NCI-H460 (cell line): ENCODE results near the gene KCMF1. TPM values are rescaled to one million over a fixed set of nuclear protein-coding genes. Genes with fewer than 3 reads are reported as not detected.

ENCODE experiments used
- DNase-seq: peaks from one replicate; pipeline ENCODE4 v3.0.0-alpha.2; 2016; ENCODE audit warnings: low read depth; ENCODE audit errors: extremely low read depth
- total RNA-seq: library from RNA; depleted of rRNA; stranded (reverse); fragments of >200 nt; shearing (Covaris generic); gene quantifications from 2 replicates; pipeline ENCODE4 v1.2.3, GENCODE V29; 2014

Gene KCMF1
- total RNA-seq, 1 experiment from 2014 or later = 92.6 TPM

DNA sequence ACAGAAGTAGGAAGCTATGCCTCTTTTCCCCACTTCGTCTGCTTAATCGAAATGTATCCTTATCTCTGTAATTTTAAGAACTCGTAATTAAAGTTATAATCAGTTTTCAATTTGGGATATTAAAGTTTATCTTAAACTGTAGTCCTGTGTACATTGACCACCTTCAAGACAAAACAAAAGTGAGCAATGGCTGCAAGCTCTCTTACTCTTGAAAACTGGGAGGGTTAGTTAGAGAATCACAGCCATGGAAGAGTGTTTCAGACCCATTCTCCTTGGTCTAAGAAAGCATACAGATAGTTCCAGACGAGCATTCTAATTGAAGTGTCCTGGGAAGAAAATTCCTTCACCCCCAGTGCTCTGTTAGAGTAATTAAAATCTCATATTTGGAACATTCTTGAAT is 2.0 kb downstream of the KCMF1 start:
- no peak for DNase-seq

DNA sequence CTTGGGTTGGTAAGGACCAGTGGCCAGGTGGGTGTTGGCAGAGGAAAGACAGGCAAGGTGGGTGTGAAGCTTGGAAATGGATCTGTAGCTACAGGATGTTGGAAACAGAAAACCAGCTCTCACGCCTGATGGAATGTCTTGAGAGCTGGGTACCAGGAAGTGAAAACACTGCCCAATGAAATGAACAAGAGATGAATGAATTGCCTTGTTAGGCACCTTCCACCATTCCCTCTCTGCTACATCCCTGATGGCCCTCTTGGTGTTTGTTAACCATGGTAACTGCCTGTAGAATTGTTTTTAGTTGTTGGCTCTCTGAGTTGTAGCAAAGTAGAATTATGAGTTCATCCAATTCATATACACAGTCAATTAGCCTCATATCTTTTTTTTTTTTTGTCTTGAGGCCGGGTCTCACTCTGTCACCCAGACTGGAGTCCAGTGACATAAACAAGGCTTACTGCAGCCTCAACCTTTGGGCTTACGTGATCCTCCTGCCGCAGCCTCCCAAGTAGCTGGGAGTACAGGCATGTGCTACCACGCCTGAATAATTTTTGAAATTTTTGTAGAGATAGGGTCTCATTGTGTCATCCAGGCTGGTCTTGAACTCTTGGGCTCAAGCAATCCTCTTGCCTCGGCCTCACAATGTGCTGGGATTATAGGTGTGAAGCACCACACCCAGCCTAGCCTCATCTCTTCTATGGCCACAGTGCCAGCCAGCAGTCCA is 9.5 kb downstream of the KCMF1 start:
- no peak for DNase-seq

DNA sequence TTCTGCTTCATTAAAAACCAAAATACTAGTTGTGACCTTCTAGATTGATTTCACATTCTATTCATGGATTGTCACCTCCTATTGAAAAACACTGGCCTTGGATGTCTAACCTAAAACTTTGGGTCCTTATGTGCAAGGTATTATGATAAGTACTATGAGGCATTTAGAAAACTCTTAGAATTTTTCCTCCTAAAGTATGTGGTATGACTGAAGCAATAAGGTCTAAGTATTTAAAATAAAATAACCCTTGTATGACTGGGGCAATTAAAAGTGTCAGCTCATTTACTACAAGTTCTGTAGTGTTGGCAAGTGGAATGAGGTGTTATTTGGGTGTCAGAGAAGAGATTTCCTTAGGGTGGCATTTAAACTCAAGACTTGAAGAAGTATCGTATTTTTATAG is 15.1 kb downstream of the KCMF1 start:
- DNase-seq = no peak

DNA sequence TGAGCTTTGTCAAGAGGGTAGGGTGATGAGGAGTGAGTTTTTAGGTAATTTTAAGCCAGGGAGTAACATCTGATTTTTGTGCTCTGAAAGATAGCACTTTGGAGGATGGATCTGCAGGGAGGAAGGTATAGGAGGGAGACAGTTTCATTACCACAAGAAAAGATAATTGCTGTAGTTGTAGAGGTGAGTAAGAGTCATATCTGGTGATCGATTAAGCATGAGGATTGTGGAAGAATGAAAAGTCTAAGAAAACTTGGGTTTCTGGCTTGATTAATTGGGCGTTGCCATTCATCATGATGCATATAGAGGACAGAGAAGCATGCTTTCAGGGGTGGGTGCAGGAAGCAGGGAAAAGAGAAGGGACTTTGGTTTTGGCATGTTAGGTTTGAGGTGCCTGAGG is 18.5 kb downstream of the KCMF1 start:
- DNase-seq = no peak

DNA sequence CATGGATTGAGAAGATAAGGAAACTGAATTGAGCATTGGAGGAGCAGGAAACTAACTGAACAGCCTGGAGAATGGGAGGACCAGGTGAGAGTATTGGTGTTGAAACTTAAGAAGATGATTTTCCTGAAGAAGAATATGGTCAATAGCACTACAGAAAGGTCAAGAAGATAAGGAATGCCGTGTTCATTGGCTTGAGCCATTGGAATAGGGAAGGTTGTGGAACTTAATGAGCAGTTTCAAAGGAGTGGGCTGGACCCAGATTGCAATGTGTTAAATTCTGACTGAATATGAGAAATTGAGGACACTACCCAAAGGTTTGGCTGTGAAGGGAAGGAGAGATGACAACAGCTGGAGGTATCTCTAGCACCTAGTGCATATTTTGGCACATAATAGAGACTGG is 19.0 kb downstream of the KCMF1 start:
- DNase-seq = no peak

DNA sequence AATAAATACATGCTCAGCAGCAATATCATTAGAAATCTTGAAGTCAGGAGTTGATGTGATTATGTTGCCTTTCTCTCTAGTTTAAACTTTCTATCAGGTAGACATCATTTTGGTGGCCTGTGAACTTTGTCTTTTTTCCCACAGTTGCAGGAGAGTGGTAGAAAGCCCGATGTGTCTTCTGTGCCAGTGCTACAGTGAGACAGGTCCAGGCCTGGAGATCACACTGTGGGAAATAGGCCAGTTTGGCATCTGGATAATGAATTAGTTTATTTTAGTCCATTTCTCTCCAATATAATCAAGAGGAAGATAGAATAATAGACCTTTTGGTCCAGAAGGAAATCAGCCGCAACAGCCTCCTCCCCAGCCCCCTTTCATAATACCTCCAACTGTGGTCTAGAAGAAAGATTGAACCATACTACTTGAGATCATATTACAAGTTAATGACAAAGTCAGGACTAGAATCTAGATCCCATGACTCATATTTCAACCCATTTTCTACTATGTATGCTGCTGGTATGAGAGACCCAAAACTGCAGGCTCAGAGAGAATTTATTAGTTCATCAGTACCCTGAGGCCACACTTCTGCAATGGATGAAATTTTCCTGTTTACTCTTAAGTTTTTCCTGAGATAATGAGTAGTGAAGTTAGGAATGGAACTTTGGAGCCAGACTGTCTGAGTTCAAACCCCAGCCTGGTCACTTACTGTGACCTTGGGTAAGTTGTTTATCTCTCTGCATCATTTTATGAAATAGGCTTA is 20.6 kb downstream of the KCMF1 start:
- DNase-seq = no peak

DNA sequence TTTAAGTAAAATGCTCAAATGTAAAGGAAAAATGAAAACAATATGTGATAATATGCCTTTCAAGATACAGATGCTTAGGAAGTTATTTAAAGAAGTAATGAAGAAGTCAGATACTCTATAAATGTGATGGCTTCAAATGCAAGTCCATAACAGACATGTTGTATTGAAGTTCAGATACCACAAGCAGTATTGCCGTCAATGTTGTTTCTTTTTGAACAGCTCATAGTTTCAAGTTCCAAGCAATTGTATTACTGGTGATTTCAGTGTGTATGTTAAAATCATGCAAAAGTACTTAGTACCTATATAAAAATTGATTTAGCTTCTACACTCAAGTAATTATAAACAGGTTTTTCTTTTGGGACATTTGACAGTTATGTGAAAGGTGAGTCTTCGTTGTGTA is 24.9 kb downstream of the KCMF1 start:
- no peak for DNase-seq

DNA sequence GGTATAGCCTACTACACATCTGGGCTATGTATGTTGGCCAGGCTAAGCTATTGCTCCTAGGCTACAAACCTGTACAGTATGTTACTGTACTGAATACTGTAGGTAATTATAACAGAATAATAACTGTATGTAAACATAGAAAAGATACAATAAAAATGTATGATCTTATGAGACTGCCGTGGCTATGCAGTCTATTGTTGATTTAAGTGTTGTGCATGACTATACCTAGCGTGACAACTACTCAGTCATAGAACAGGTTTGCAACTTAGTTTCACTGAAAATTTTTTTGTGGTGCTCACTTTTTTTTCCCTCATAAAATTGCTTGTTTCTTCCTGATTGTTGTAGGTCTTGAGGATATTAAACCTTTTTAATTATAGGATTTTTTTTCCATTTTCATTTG is 25.9 kb downstream of the KCMF1 start:
- DNase-seq = no peak

DNA sequence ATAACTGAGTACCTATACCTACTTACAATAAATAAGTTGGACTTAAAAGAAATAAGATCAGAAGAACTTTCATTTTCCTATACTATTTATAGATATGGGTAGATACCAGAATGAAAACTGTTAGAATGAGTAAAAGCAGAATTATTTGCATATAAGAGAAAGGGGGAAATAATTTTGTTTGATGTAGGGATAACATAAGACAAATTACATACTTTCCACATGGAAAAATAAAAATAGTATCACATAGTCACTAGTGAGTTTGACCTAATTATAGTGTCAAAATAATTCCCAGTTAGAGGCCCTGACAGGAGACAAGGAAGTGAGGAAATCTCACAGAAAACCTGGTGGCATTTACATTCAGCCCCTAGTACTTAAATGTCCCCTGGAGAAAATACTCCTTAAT is 28.6 kb downstream of the KCMF1 start:
- DNase-seq = no peak

DNA sequence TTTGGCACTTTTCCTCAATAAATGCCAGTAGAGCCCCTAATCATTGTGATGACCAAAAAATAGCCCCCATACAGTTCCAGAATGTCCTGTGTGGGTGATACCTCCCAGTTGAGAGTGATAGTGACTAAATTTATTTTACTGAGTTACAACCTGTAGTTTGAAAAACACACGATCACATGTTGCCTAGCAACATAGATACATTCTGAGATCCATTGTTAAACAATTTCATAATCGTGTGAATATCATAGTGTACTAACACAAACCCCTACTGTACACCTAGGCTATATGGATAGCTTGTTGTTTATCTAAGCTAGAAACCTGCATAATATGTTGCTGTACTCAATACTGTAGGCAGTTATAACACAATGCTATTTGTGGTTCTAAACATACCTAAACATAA is 30.6 kb downstream of the KCMF1 start:
- DNase-seq = no peak

DNA sequence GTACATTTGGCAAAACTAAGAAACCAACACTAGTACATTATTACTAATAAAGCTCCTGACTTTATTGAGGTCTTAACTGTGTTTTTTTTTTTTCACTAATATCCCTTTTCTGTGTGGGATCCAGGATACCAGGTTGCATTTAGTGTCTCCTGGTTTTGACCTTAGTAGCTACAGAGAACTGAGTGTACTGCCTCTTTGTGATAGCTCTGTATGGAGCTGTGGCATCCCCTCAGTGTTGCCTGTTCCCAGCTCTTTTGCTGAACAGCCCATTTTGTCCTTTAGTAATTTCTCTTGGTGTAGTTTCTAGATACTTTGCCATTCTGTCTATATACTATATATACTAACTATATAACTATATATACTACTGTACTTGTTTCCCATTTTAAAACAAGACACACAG is 31.6 kb downstream of the KCMF1 start:
- no peak for DNase-seq

DNA sequence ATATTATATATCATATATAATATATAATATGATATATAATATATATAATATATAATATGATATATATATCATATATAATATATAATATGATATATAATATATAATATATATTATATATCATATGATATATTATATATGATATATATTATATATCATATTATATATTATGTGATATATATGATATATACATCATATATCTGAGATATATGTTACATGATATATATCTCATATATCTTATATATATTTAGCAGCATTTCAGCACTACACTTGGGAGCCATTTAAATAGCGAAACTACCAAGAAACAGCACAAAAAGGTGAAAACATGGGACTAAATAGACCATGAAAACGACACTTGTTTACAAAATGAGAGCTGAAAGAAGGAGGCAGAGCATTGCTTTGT is 37.3 kb downstream of the KCMF1 start:
- no peak for DNase-seq

DNA sequence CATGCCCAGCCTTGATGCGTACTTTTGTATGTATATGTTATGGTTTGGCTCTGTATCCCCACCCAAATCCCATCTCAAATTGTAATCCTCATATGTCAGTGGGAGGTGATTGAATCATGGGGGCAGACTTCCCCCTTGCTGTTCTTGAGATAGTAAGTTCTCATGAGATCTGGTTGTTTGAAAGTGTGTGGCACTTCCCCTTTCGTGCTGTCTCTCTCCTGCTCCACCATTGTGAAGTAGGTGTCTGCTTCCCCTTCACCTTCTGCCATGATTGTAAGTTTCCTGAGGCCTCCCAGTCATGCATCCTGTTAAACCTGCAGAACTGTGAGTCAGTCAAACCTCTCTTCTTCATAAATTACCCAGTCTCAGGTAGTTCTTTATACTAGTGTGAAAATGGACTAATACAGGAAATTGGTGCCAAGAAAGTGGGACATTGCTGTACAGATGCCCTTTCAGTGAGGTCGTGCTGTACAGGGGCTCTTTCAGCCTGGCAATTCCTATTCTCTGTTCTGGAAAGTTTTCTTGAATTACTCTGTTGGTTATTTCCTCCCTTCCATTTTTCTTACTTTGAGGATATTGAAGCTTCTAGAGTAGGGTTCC is 38.2 kb downstream of the KCMF1 start:
- DNase-seq = no peak

DNA sequence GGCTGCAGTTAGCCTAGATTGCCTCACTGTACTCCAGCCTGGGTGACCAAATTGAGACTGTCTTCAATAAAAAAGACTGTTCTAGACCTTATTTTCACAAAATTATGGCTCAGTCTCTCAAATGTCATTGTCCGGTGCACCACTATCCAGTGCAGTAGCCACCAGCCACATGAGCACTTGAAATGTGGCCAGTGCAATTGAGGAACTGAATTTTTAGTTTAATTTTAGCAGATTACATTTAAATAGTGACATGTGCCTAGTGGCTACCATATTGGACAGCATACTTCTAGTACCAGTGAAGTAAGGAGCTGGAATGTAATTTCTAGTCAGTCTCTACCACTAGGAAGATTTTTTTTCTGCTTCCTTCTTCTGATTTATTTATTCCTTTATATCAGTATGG is 39.4 kb downstream of the KCMF1 start:
- no peak for DNase-seq

DNA sequence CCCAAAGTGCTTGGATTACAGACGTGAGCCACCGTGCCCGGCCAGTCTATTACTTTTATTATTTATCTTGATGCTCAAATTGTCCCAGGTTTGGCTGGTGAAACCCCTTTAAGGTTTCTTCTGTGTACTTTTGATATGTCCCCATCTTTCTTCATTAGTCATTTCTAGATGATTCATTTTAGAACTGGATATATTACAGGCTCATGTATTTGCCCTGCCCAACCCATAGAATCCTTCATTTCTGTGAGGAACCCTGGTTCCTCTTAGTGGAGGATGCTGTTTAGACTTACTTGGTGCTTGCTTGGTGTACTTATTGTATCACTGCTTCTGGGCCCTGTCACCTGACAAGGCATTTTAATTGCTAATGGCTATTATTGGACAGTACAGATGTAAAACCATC is 40.1 kb downstream of the KCMF1 start:
- DNase-seq = no peak

DNA sequence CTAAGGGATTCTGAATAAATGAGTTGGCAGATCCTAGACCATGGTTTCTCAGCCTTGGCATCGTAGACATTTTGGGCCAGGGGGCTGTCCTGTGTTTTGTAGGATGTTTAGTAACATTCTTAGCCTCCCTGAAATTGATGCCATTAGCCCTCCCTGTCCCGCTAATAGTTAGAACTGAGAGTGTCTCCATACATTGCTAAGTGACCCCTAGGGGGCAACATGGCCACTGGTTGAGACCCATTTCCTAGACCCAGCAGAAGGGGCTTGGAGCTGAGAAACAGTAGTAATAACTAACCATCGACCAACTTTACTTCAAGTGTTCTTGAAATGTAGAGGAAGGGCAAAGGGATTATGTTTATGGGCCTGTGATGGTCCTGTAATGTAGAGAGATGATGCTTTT is 40.8 kb downstream of the KCMF1 start:
- DNase-seq = no peak

DNA sequence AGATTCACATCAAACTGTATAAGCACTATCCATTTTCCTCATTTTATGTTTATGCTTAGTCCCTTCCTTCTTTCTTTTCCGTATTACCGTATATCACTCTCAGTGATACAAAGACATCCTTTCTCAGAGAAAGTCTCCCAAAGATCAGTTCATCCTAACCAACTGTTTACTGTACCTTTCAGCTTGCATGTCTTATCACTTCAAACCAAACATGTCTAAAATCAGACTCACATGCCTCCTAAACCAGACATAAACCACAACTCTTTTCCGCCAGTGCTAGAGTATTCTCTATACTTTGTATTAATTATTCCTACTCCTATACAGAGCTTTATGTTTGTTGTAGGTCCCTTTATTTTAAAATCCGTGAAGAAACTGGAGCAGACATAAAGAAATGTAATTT is 41.5 kb downstream of the KCMF1 start:
- no peak for DNase-seq

DNA sequence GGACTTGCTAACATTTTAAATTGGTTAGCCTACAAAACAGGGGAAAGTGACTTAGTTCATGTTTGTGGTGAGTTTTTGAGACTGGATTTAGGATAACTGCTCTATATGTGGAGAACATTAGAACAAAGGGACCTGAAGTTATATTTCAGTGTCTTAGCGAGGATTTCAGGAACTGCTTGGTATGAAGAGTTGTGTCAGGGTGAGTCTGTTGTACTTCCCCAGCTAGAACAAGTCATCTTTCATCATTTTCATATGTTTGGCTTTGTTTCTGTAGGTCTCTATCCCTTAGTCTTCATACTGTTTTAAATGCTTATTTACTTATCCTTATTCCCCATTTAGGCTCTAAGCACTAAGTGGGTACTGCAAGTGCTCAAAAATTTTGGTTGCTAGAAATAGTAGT is 41.9 kb downstream of the KCMF1 start:
- no peak for DNase-seq

DNA sequence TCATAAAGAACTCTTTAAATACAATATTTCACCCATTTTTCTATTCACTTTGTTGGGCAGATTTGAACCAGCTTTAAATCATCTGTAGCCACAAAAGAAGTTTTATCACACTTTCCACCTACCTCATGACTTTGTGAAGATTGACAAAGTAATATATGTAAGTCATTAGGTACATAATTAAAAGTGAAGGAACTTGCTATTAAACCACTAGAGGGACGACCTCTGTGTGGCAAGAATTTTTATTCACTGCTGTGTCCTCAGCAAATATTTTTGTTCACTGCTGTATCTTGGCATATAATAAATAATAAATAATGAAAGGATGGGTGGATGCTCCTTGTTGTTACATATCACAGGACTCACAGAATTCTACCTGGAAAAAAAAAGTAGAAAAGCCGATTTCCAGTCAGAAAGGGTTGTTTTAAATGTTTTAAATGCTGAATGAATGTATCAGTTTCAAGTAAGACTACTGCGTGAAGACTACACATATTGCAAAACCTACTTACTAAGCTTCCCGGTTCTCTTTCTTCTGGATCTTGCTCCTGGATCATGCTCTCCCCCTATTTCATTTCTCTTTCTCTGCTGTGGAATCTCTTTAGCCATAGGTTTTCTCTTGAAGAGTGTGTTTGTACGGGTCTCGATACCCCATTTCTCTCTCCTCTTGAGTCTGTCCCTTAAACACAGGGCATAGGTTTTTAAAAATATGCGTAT is 44.8 kb downstream of the KCMF1 start:
- DNase-seq = no peak

DNA sequence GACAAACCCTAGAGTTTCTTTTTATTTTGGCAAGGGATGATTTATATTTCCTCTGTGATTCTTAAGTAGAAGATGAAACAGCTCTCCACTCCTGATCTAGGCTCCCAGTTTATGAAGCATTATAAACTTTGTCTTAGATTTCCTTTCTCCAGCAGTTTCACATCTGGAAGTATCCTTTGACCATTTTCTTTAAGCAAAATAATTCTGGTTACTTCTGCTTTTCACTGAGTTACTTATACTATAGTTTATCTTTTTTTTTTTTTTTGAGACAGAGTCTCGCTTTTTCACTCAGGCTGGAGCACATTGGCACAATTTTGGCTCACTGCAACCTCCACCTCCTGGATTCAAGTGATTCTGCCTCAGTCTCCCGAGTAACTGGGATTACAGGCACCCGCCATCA is 45.5 kb downstream of the KCMF1 start:
- DNase-seq = no peak

DNA sequence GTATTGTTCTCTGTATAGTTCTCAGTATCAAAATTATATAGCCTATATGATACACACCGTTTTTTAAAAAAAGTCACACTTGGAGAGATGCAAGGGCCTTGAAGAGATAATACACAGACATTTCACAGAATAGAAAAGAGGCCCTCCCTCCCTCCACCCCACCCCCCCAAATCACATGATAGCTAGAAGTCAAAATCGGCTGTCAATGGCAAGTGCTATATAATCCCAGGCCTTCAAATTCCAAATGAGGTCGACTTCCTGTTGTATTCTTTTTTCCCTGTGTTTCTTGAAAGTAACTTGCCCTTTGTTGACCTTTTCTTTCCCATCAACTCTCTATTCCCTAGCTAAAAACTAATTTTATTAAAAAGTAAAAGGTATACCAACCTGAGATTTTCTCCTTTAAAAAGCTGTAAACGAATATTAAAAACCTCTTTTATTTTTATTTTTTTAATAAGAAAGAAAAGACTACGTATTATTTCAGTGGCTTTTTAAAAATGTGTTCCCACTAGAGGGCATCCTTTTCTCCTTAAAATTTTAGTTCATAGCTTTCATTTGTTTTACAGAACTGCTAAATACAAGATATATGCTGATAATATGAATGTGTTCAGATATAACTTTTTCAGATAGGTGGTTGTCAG is 46.6 kb downstream of the KCMF1 start:
- DNase-seq = no peak
